NCI-H2107 treated with DMSO at 0.1 percent for 48 hours (cell line): ENCODE data around the gene FASTK.

Experiments used
- DNase-seq: peaks from one replicate; lab custom pipeline; 2025; ENCODE audit not compliant: unreplicated experiment; lab: John Stamatoyannopoulos, UW

Gene FASTK

GRCh38 chr7:151068069-151068773, 12.4 kb downstream of the FASTK start:
- no peak for DNase-seq

- no peak for DNase-seq
These were observed 14.2 kb downstream of the FASTK start for GRCh38 chr7:151066273-151066974.

GRCh38 chr7:151065516-151065915, 15.1 kb downstream of the FASTK start:
- DNase-seq: no peak

- DNase-seq: no peak
These were observed 15.6 kb downstream of the FASTK start for GRCh38 chr7:151064993-151065392.

GRCh38 chr7:151064454-151064853, 16.2 kb downstream of the FASTK start:
- no peak for DNase-seq

- no peak for DNase-seq
These were observed 17.4 kb downstream of the FASTK start for GRCh38 chr7:151063212-151063561.

- DNase-seq: no peak
These were observed 18.0 kb downstream of the FASTK start for GRCh38 chr7:151062399-151063211.

- no peak for DNase-seq
These were observed 18.6 kb downstream of the FASTK start for GRCh38 chr7:151062111-151062398.

- DNase-seq: no peak
These were observed 19.1 kb downstream of the FASTK start for GRCh38 chr7:151061213-151062110.

- no peak for DNase-seq
These were observed 20.0 kb downstream of the FASTK start for GRCh38 chr7:151060416-151061212.

- DNase-seq: no peak
These were observed 20.5 kb downstream of the FASTK start for GRCh38 chr7:151060113-151060415.

GRCh38 chr7:151059367-151060112, 21.1 kb downstream of the FASTK start, which contains the start of gene SLC4A2:
SLC4A2 (plus strand) TSS chr7:151059589; CDS start chr7:151061988, 2,399 bp downstream.
- no peak for DNase-seq

- DNase-seq: no peak
These were observed 21.7 kb downstream of the FASTK start for GRCh38 chr7:151058781-151059366.

GRCh38 chr7:151057989-151058780, 22.4 kb downstream of the FASTK start:
- peak; percentile 98 for DNase-seq

GRCh38 chr7:151057506-151057988, 23.1 kb downstream of the FASTK start, which contains the start of gene CDK5:
CDK5 (minus strand) TSS chr7:151057897; CDS start chr7:151057848, 49 bp downstream.
- no peak for DNase-seq

- DNase-seq: no peak
These were observed 23.7 kb downstream of the FASTK start for GRCh38 chr7:151056666-151057505.

GRCh38 chr7:151056283-151056665, 24.3 kb downstream of the FASTK start:
- DNase-seq: no peak
